NOMO-1 treated with dmso at 0.1 percent for 144 hours (cell line): Measurements from ENCODE around the gene FLT1.

Source experiments
- DNase-seq: peaks from one replicate; lab custom pipeline; 2025; ENCODE audit not compliant: unreplicated experiment; lab: John Stamatoyannopoulos, UW

The FLT1 gene

GRCh38 chr13:28258417-28258816 is 236.5 kb downstream of the FLT1 start:
- DNase-seq: no peak

DNA sequence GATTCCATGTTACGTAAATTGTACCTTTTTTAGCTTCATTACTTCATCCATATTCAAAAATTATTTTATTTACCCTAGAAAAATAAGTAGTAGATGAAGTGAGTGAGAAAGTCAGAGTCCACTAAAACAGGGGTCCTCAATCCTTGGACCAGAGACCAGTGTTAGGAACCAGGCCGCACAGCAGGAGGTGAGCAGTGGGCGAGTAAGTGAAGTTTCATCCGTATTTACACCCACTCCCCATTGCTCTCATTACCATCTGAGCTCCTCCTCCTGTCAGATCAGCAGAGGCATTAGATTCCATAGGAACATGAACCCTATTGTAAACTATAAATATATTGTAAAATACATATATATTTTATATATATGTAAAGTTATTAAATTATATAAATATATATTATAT is 237.6 kb downstream of the FLT1 start:
- DNase-seq: no peak

DNA sequence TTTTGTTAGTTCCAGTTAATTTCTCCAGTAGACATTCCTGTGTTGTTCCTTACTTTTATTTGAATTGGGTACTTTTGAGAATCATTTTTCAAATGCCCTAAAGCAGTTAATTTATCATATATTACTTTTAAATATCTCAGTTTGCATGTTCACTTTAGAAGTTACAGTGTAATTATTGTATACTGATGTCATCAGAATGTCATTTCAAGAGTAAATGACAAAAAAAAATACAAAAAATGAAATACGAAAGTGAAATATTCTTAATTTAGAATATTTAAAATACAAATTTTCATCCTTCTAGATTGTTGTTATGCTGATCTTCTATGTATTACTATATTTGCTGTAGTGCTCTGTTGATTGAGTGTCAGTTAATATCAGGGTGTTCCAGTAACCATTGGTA is 242.4 kb downstream of the FLT1 start:
- no peak for DNase-seq

DNA sequence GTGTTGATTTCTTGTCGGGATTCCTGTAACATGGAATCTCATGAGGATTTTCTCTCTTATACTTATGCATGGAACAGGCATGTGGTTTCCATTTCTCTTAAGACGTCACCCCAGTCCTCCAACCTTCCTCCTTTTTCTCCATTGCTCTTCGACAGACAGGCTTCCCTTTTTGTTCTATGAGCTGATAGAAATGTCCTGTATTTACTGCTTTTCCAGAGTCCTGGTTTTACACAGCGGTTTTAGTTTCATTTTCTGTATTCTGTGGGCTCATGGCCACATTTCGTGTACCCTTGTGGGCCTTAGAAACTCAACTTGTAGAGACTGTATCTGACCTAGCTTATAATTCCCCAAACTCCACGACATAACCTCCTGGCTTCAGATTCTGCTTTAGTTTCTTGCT is 243.5 kb downstream of the FLT1 start:
- DNase-seq: no peak

DNA sequence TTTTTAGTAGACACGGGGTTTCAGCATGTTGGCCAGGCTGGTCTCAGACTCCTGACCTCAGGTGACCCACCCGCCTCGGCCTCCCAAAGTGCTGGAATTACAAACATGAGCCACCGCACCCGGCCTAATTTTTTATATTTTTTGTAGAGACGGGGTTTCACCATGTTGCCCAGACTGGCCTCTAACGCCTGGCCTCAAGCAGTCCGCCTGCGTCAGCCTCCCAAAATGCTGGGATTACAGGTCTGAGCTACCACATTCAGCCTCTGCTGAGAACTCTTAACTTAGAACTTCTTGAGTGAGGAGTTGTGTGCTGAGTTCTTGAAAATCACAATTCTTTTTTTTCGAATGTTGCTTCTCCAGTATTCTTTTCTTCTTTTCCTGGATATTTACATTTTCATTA is 244.4 kb downstream of the FLT1 start:
- no peak for DNase-seq
